A673 (cell line): Measurements from ENCODE around the gene LIMCH1. TPM values are rescaled to one million over a fixed set of nuclear protein-coding genes. Genes with fewer than 3 reads are reported as not detected.

Experiments used
- BruUV-seq: library from RNA; stranded (reverse); fragments of 400-500 nt; replicated peaks from 2 replicates; lab custom pipeline; 2021; lab: Mats Ljungman, UMichigan
- CTCF ChIA-PET: fragments of 300-600 bp; sonication (Branson Sonifier 250); formaldehyde crosslinking; loops from one replicate; lab custom pipeline; 2022; ENCODE audit warnings: antibody characterized with exemption; lab: Charles Lee
- POLR2A ChIA-PET: fragments of 300-600 bp; sonication (Branson Sonifier 250); formaldehyde crosslinking; loops from one replicate; lab custom pipeline; 2022; ENCODE audit warnings: antibody characterized with exemption; ENCODE audit not compliant: low non-redundant PET; lab: Charles Lee
- DNase-seq: peaks from one replicate; pipeline ENCODE4 v3.0.0-alpha.2; 2015; ENCODE audit warnings: low spot score
- H3K27ac ChIP-seq: fragments of 200-600 bp; sonication (generic); 2 replicates; pipeline ENCODE4 v1.5.1; 2016; ENCODE audit warnings: mixed run types, low read depth, mild to moderate bottlenecking, mixed read lengths, antibody characterized with exemption, low read length; ENCODE audit not compliant: poor library complexity, severe bottlenecking
- H3K27me3 ChIP-seq: fragments of 200-600 bp; sonication (generic); replicated peaks from 2 replicates; pipeline ENCODE4 v1.6.1; 2017; ENCODE audit warnings: mixed run types, low read depth, mild to moderate bottlenecking, mixed read lengths, antibody characterized with exemption, low read length; ENCODE audit not compliant: insufficient read depth, poor library complexity
- H3K36me3 ChIP-seq: fragments of 200-600 bp; sonication (generic); 2 replicates; pipeline ENCODE4 v1.6.1; 2016; ENCODE audit warnings: mixed run types, mild to moderate bottlenecking, mixed read lengths, antibody characterized with exemption, low read length; ENCODE audit not compliant: insufficient read depth, poor library complexity, severe bottlenecking
- H3K4me1 ChIP-seq: fragments of 200-600 bp; sonication (generic); 2 replicates; pipeline ENCODE4 v1.6.1; 2017; ENCODE audit warnings: mixed run types, mild to moderate bottlenecking, mixed read lengths, antibody characterized with exemption, low read length; ENCODE audit not compliant: insufficient read depth, poor library complexity, severe bottlenecking
- H3K4me3 ChIP-seq: fragments of 200-600 bp; sonication (generic); 2 replicates; pipeline ENCODE4 v1.5.1; 2016; ENCODE audit warnings: low read depth, mixed run types, mild to moderate bottlenecking, mixed read lengths, low read length; ENCODE audit not compliant: poor library complexity, severe bottlenecking
- H3K9me3 ChIP-seq: fragments of 200-600 bp; sonication (generic); 2 replicates; pipeline ENCODE4 v1.6.1; 2016; ENCODE audit warnings: mixed run types, low read depth, mild to moderate bottlenecking, mixed read lengths, antibody characterized with exemption, low read length; ENCODE audit not compliant: poor library complexity, severe bottlenecking
- EZH2 ChIP-seq: fragments of 200-600 bp; sonication (generic); IDR thresholded peaks from 2 replicates; pipeline ENCODE4 v1.6.1; 2017; ENCODE audit warnings: borderline replicate concordance, low read depth, mild to moderate bottlenecking, mixed read lengths, antibody characterized with exemption, low read length; ENCODE audit not compliant: poor library complexity, severe bottlenecking
- intact Hi-C: fragments of 100-400 bp; cut with micrococcal nuclease; formaldehyde crosslinking; loops from one replicate; pipeline ENCODE4 v1.10.0; 2022; ENCODE audit not compliant: unreplicated experiment
- total RNA-seq: library from RNA; stranded (reverse); gene quantifications from 2 replicates; pipeline ENCODE4 v1.2.3, GENCODE V29; 2021
- TF ChIP-seq, protein P1 (sequence below): fragments of 300-800, 200-600 bp; sonication (generic); conservative IDR thresholded peaks from 2 replicates; pipeline ENCODE4 v1.5.1; 2017; ENCODE audit warnings: low read depth, mild to moderate bottlenecking, antibody characterized with exemption, low read length, moderate library complexity, mixed read lengths

Gene LIMCH1
- total RNA-seq, 1 experiment from 2014 or later, result 4.0 TPM

DNA sequence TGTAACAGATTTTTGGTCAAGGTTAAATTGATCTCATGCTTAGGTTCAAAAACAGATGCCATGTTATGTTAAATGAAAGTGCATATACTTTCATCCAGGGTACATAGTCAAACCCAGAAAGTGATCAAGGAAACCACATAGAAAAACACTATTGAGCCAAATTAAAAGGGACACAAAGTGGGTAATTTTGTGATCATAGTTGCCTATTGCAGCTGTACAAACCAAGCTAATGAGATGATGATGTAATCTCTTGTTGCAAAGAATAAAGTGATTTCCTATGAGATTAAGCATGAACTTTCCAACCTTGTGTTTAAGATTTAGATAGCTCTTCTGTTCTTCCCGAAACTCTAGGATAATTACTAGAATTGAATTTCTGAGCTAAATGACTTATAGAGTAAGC is 20.2 kb upstream of the LIMCH1 start:
- H3K4me3 ChIP-seq, result no peak overlapping the region
- intact Hi-C loops, result no loop called here
- BruUV-seq, result no TSS peak
- ChIA-PET POLR2A (no interaction called here), CTCF (no interaction called here)
- no peak for DNase-seq
- no peaks in the 10 kb centered on the region for H3K9me3 ChIP-seq
- no peak overlapping the region for H3K27ac ChIP-seq
- no peaks in the 10 kb centered on the region for H3K4me1 ChIP-seq
- H3K36me3 ChIP-seq, result no peaks in the 10 kb centered on the region
- no peak for TF ChIP-seq EZH2
- TF ChIP-seq, protein P1, sequence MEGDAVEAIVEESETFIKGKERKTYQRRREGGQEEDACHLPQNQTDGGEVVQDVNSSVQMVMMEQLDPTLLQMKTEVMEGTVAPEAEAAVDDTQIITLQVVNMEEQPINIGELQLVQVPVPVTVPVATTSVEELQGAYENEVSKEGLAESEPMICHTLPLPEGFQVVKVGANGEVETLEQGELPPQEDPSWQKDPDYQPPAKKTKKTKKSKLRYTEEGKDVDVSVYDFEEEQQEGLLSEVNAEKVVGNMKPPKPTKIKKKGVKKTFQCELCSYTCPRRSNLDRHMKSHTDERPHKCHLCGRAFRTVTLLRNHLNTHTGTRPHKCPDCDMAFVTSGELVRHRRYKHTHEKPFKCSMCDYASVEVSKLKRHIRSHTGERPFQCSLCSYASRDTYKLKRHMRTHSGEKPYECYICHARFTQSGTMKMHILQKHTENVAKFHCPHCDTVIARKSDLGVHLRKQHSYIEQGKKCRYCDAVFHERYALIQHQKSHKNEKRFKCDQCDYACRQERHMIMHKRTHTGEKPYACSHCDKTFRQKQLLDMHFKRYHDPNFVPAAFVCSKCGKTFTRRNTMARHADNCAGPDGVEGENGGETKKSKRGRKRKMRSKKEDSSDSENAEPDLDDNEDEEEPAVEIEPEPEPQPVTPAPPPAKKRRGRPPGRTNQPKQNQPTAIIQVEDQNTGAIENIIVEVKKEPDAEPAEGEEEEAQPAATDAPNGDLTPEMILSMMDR, result no peak
- no peaks in the 10 kb centered on the region for H3K27me3 ChIP-seq

DNA sequence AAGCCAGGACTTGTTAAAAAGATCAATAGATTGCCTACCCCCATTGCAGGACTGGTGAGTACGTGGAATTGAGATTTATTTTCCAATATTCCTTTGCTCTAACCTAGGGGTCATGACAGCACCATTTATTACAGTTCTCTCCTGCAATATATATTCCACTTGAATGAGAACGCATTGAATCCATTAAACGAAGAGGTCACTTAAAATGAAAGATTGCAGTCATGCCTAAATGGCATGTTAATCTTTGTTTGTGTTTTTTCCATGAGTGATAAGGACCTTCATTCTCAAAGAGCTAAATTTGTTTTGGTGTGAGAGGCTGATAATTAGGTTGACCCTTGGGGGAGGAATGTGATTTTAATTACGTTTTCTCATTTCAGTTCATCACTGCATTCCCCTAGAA is 13.5 kb upstream of the LIMCH1 start:
- CTCF ChIA-PET, result no interaction called here
- no peak for TF ChIP-seq EZH2
- TF ChIP-seq, protein P1, result no peak
- intact Hi-C loops, result no loop called here
- Histone ChIP-seq H3K9me3 (no peaks in the 10 kb centered on the region), H3K27ac (no peak overlapping the region), H3K27me3 (no peaks in the 10 kb centered on the region), H3K4me1 (no peaks in the 10 kb centered on the region), H3K36me3 (no peaks in the 10 kb centered on the region), H3K4me3 (no peak overlapping the region)
- no peak for DNase-seq
- BruUV-seq, result no TSS peak
- POLR2A ChIA-PET, result no interaction called here

DNA sequence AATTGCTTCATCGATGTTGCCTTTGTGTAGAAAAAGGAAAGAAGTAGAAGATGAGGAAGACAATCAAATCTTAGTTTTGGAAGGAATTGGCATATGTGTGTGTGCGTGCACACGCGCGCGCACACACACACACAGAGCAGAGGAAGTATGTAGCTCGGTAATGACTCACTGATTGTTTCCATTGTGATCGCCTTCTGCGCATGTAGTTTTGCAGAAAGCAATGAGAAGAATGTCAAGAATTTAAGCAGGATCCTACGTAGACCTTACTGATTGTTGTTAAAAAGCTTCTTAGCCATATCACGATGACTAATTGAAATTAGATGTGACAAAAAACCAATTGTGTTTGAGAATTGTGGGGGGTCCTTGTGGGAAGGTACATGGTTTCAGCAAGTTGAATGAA is 12.8 kb upstream of the LIMCH1 start:
- no peak overlapping the region for H3K4me3 ChIP-seq
- H3K27ac ChIP-seq, result no peak overlapping the region
- H3K4me1 ChIP-seq, result no peaks in the 10 kb centered on the region
- intact Hi-C loops, result no loop called here
- no peaks in the 10 kb centered on the region for H3K36me3 ChIP-seq
- no peaks in the 10 kb centered on the region for H3K9me3 ChIP-seq
- H3K27me3 ChIP-seq, result no peaks in the 10 kb centered on the region
- no peak for TF ChIP-seq EZH2
- TF ChIP-seq, protein P1, result no peak
- DNase-seq, result peak; percentile 56
- BruUV-seq, result no TSS peak
- POLR2A ChIA-PET, result no interaction called here
- CTCF ChIA-PET, result no interaction called here
